ENCODE results near the gene TARS3. TPM values are rescaled to one million over a fixed set of nuclear protein-coding genes. Genes with fewer than 3 reads are reported as not detected.

Gene TARS3
- total RNA-seq, 1 experiment from 2014 or later: 9.5 TPM

DNA sequence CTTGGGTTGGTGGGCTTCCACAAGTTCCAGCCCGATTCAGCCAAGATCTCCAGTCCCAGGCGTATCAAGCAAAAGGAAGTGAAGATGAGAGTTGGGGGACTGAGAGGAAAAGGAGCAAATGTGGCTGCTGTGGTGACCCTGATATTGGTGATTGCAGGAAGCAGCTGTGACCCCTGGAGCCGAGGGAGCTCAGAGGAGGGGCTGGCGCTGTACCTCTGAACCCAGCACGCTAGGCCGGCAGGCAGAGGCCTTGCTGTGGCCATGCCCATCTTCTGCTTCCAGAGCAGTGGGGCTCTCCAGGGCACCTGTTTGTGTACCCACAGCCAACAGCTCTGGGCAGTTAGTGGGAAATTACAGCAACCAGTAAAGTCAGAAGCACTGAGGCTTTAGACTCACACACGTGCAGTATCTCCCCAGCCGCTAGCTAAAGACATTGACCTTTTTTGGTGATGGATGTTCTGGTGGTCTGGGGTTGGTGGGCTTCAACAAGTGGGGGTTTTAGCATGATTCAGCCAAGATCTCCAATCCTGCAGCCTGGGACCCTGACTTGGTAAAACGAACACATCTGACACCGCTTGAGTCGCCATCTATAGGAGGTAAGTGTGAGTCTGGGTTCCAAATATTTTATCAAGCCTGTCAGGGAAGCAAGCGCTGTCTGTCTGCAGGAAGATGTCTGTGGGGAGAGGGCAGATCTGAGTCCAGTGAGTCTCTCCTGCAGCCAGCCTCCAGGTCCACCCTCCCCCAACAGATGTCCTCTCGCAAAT, 105.2 kb downstream of the TARS3 start:
- no peak for DNase-seq (ENCODE audit: low spot score)
- ATAC-seq: no peak
- H3K4me1 Mint-ChIP-seq: peaks cover 36% of the 10 kb centered on the region
- no peak overlapping the region for H3K4me3 Mint-ChIP-seq
- TF ChIP-seq MYBL2 (CRISPR knock-in tag; IDR thresholded peaks at IDR 0.05) (no peak), SOX15 (CRISPR knock-in tag; IDR thresholded peaks at IDR 0.05) (no peak)
- TF ChIP-seq, protein P1, sequence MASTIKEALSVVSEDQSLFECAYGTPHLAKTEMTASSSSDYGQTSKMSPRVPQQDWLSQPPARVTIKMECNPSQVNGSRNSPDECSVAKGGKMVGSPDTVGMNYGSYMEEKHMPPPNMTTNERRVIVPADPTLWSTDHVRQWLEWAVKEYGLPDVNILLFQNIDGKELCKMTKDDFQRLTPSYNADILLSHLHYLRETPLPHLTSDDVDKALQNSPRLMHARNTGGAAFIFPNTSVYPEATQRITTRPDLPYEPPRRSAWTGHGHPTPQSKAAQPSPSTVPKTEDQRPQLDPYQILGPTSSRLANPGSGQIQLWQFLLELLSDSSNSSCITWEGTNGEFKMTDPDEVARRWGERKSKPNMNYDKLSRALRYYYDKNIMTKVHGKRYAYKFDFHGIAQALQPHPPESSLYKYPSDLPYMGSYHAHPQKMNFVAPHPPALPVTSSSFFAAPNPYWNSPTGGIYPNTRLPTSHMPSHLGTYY (CRISPR knock-in tag; IDR thresholded peaks at IDR 0.05): no peak
- peaks cover 16% of the 10 kb centered on the region for H3K27me3 Mint-ChIP-seq (ENCODE audit: low read depth)
- peaks cover 11% of the 10 kb centered on the region for H3K36me3 Mint-ChIP-seq
- peak overlapping the region; percentile 28; the same call in 1 of the 2 replicates for H3K27ac Mint-ChIP-seq
- POLR2A ChIA-PET: no interaction called here
- H3K9me3 Mint-ChIP-seq: peaks cover 16% of the 10 kb centered on the region
- CTCF ChIA-PET: interaction anchor here (0.6 kb wide), 1 partner anchor 133 kb away, joined by 3 read pairs; no protein-coding TSS in a partner anchor

DNA sequence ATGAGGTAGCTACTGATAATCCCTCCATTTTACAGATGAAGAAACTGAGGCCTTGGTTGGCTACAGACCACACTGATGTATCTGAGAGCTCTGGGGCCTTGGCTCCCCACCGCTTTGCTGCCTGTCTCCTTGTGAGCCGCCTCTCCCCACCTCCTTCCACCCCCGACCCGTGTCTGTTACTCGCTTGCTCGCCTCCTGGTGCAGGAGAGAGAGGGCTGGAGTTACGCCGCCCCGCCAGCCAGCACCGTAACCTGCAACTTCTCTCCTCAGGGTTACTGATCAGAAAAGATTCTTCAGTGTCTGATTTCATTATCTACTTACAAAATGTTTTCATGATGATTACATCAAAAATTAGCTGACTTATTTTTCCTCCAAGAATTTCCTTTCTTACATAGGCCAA, 106.2 kb downstream of the TARS3 start:
- POLR2A ChIA-PET: no interaction called here
- H3K27ac Mint-ChIP-seq: no peak overlapping the region
- H3K36me3 Mint-ChIP-seq: peaks cover 4% of the 10 kb centered on the region
- no peak overlapping the region for H3K4me3 Mint-ChIP-seq
- TF ChIP-seq ZNF671 (CRISPR knock-in tag; IDR thresholded peaks at IDR 0.05) (no peak), ETV6 (CRISPR knock-in tag; IDR thresholded peaks at IDR 0.05) (no peak), ZNF263 (CRISPR knock-in tag; IDR thresholded peaks at IDR 0.05; ENCODE audit: low read depth) (no peak), NFATC4 (CRISPR knock-in tag; IDR thresholded peaks at IDR 0.05) (no peak)
- ATAC-seq (no peak), DNase-seq (ENCODE audit: low spot score) (no peak)
- H3K27me3 Mint-ChIP-seq (ENCODE audit: low read depth): peaks cover 14% of the 10 kb centered on the region
- peaks cover 7% of the 10 kb centered on the region for H3K9me3 Mint-ChIP-seq
- CTCF ChIA-PET: interaction anchor here (0.7 to 1.6 kb wide), 2 partner anchors 103 to 329 kb away, joined by 3 to 5 read pairs; no protein-coding TSS in a partner anchor
- peaks cover 35% of the 10 kb centered on the region for H3K4me1 Mint-ChIP-seq

DNA sequence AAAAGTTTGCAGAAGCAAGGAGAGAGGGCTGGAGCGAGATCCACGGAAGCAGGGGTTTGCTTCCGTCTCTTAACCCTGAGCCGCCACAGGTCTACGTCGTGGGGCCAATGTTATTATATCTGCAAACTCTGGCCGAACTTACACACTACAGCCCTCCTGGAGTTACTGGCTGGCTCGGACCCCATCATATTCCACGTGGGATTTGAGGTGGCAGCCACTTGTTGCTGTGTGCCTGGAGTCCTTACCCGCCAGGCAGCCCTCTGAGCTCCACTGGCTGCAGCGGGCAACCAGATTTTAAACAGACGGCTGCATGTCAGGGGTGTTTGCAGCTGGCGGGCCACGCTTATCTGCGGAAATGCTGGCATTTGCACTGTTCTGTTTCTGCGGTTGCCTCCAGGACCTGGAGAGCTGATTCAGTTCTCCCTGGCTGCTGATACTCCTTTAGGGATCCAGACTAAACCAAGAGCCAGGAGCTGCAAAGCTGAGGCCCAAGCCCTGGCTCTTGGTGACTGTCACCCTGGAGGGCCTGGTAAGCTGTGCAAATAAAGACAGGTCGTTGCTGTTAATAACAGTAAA, 106.8 kb downstream of the TARS3 start:
- ChIA-PET POLR2A (no interaction called here), CTCF (interaction anchor here (0.7 to 1.6 kb wide), 3 partner anchors 37 to 329 kb away, joined by 3 to 5 read pairs (median 3); no protein-coding TSS in a partner anchor)
- Mint-ChIP-seq H3K36me3 (peaks cover 2% of the 10 kb centered on the region; the same call in 1 of the 2 replicates), H3K9me3 (peaks cover 2% of the 10 kb centered on the region), H3K4me3 (no peak overlapping the region), H3K4me1 (peaks cover 35% of the 10 kb centered on the region), H3K27ac (no peak overlapping the region; the same call in 1 of the 2 replicates), H3K27me3 (ENCODE audit: low read depth) (peaks cover 14% of the 10 kb centered on the region)
- DNase-seq (ENCODE audit: low spot score) (no peak), ATAC-seq (no peak)
- TF ChIP-seq TCF7 (CRISPR knock-in tag; IDR thresholded peaks at IDR 0.05; ENCODE audit: low read depth): no peak
- TF ChIP-seq, protein P2, sequence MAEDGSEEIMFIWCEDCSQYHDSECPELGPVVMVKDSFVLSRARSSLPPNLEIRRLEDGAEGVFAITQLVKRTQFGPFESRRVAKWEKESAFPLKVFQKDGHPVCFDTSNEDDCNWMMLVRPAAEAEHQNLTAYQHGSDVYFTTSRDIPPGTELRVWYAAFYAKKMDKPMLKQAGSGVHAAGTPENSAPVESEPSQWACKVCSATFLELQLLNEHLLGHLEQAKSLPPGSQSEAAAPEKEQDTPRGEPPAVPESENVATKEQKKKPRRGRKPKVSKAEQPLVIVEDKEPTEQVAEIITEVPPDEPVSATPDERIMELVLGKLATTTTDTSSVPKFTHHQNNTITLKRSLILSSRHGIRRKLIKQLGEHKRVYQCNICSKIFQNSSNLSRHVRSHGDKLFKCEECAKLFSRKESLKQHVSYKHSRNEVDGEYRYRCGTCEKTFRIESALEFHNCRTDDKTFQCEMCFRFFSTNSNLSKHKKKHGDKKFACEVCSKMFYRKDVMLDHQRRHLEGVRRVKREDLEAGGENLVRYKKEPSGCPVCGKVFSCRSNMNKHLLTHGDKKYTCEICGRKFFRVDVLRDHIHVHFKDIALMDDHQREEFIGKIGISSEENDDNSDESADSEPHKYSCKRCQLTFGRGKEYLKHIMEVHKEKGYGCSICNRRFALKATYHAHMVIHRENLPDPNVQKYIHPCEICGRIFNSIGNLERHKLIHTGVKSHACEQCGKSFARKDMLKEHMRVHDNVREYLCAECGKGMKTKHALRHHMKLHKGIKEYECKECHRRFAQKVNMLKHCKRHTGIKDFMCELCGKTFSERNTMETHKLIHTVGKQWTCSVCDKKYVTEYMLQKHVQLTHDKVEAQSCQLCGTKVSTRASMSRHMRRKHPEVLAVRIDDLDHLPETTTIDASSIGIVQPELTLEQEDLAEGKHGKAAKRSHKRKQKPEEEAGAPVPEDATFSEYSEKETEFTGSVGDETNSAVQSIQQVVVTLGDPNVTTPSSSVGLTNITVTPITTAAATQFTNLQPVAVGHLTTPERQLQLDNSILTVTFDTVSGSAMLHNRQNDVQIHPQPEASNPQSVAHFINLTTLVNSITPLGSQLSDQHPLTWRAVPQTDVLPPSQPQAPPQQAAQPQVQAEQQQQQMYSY (CRISPR knock-in tag; IDR thresholded peaks at IDR 0.05): no peak
- TF ChIP-seq, protein P3, sequence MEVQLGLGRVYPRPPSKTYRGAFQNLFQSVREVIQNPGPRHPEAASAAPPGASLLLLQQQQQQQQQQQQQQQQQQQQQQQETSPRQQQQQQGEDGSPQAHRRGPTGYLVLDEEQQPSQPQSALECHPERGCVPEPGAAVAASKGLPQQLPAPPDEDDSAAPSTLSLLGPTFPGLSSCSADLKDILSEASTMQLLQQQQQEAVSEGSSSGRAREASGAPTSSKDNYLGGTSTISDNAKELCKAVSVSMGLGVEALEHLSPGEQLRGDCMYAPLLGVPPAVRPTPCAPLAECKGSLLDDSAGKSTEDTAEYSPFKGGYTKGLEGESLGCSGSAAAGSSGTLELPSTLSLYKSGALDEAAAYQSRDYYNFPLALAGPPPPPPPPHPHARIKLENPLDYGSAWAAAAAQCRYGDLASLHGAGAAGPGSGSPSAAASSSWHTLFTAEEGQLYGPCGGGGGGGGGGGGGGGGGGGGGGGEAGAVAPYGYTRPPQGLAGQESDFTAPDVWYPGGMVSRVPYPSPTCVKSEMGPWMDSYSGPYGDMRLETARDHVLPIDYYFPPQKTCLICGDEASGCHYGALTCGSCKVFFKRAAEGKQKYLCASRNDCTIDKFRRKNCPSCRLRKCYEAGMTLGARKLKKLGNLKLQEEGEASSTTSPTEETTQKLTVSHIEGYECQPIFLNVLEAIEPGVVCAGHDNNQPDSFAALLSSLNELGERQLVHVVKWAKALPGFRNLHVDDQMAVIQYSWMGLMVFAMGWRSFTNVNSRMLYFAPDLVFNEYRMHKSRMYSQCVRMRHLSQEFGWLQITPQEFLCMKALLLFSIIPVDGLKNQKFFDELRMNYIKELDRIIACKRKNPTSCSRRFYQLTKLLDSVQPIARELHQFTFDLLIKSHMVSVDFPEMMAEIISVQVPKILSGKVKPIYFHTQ (CRISPR knock-in tag; IDR thresholded peaks at IDR 0.05): no peak
- TF ChIP-seq ETV6 (CRISPR knock-in tag; IDR thresholded peaks at IDR 0.05): no peak
- no peak for TF ChIP-seq SP1 (CRISPR knock-in tag; conservative IDR thresholded peaks at IDR 0.05)
- no peak for TF ChIP-seq JUN (CRISPR knock-in tag; IDR thresholded peaks at IDR 0.05)
